ENCODE results near the gene GSDMA. TPM values are rescaled to one million over a fixed set of nuclear protein-coding genes. Genes with fewer than 3 reads are reported as not detected.

GSDMA gene
- total RNA-seq, 1 experiment from 2014 or later: not detected

- peak overlapping the region; percentile 71 for H3K4me3 ChIP-seq (ENCODE audit: insufficient read depth, low read depth, low read length)
- peak; percentile 88 for DNase-seq
These were observed 36.2 kb upstream of the GSDMA start for GRCh38 chr17:39926588-39927100.

GRCh38 chr17:39927101-39927928, 35.5 kb upstream of the GSDMA start, which contains the start of the genes LRRC3C and ORMDL3:
TSS of gene LRRC3C (plus strand) at chr17:39927732. CDS start at chr17:39941524, 13,792 bp downstream.
TSS of gene ORMDL3 (minus strand) at chr17:39927601. CDS start at chr17:39924203, 3,398 bp downstream.
- H3K36me3 ChIP-seq (replicated peaks; ENCODE audit: control insufficient read depth, insufficient read depth, low read length): peaks cover 16% of the 10 kb centered on the region
- peak; percentile 97 for DNase-seq
- no peaks in the 10 kb centered on the region for H3K27me3 ChIP-seq (ENCODE audit: control insufficient read depth, insufficient read depth, low read length)
- H3K4me3 ChIP-seq (ENCODE audit: insufficient read depth, low read depth, low read length): peak within 1 kb of the TSS; percentile 71

More at GRCh38 chr17:39926588-39927100, 36.2 kb upstream of the GSDMA start:
- peaks cover 19% of the 10 kb centered on the region for H3K36me3 ChIP-seq (replicated peaks; ENCODE audit: control insufficient read depth, insufficient read depth, low read length)
- H3K27me3 ChIP-seq (ENCODE audit: control insufficient read depth, insufficient read depth, low read length): no peaks in the 10 kb centered on the region

- peak overlapping the region; percentile 45 for H3K4me3 ChIP-seq (ENCODE audit: insufficient read depth, low read depth, low read length)
These were observed 34.6 kb upstream of the GSDMA start for GRCh38 chr17:39927929-39928857.

GRCh38 chr17:39928858-39929645, 33.8 kb upstream of the GSDMA start:
- no peak for DNase-seq
- no peak overlapping the region for H3K4me3 ChIP-seq (ENCODE audit: insufficient read depth, low read depth, low read length)
- no peaks in the 10 kb centered on the region for H3K27me3 ChIP-seq (ENCODE audit: control insufficient read depth, insufficient read depth, low read length)
- peaks cover 1% of the 10 kb centered on the region; the same call in 1 of the 2 replicates for H3K36me3 ChIP-seq (replicated peaks; ENCODE audit: control insufficient read depth, insufficient read depth, low read length)

More at GRCh38 chr17:39927929-39928857, 34.6 kb upstream of the GSDMA start:
- Histone ChIP-seq H3K36me3 (replicated peaks; ENCODE audit: control insufficient read depth, insufficient read depth, low read length) (peaks cover 8% of the 10 kb centered on the region), H3K27me3 (ENCODE audit: control insufficient read depth, insufficient read depth, low read length) (no peaks in the 10 kb centered on the region)
- DNase-seq: peak; percentile 91

GRCh38 chr17:39929646-39930407, 33.0 kb upstream of the GSDMA start:
- no peaks in the 10 kb centered on the region for H3K36me3 ChIP-seq (replicated peaks; ENCODE audit: control insufficient read depth, insufficient read depth, low read length)
- H3K27me3 ChIP-seq (ENCODE audit: control insufficient read depth, insufficient read depth, low read length): no peaks in the 10 kb centered on the region
- no peak overlapping the region for H3K4me3 ChIP-seq (ENCODE audit: insufficient read depth, low read depth, low read length)
- DNase-seq: no peak

GRCh38 chr17:39933912-39934311, 28.9 kb upstream of the GSDMA start:
- DNase-seq: no peak
- Histone ChIP-seq H3K27me3 (ENCODE audit: control insufficient read depth, insufficient read depth, low read length) (no peaks in the 10 kb centered on the region), H3K36me3 (replicated peaks; ENCODE audit: control insufficient read depth, insufficient read depth, low read length) (no peaks in the 10 kb centered on the region), H3K4me3 (ENCODE audit: insufficient read depth, low read depth, low read length) (no peak overlapping the region)

GRCh38 chr17:39934324-39934723, 28.5 kb upstream of the GSDMA start:
- H3K27me3 ChIP-seq (ENCODE audit: control insufficient read depth, insufficient read depth, low read length): no peaks in the 10 kb centered on the region
- no peak overlapping the region for H3K4me3 ChIP-seq (ENCODE audit: insufficient read depth, low read depth, low read length)
- no peak for DNase-seq
- no peaks in the 10 kb centered on the region for H3K36me3 ChIP-seq (replicated peaks; ENCODE audit: control insufficient read depth, insufficient read depth, low read length)

- peak; percentile 10 for DNase-seq
- H3K36me3 ChIP-seq (replicated peaks; ENCODE audit: control insufficient read depth, insufficient read depth, low read length): no peaks in the 10 kb centered on the region
- no peaks in the 10 kb centered on the region for H3K27me3 ChIP-seq (ENCODE audit: control insufficient read depth, insufficient read depth, low read length)
- H3K4me3 ChIP-seq (ENCODE audit: insufficient read depth, low read depth, low read length): no peak overlapping the region
These were observed 26.9 kb upstream of the GSDMA start for GRCh38 chr17:39935909-39936308.

- Histone ChIP-seq H3K27me3 (ENCODE audit: control insufficient read depth, insufficient read depth, low read length) (no peaks in the 10 kb centered on the region), H3K4me3 (ENCODE audit: insufficient read depth, low read depth, low read length) (no peak overlapping the region), H3K36me3 (replicated peaks; ENCODE audit: control insufficient read depth, insufficient read depth, low read length) (no peaks in the 10 kb centered on the region)
- no peak for DNase-seq
These were observed 25.4 kb upstream of the GSDMA start for GRCh38 chr17:39937447-39937846.

- no peak for DNase-seq
- Histone ChIP-seq H3K36me3 (replicated peaks; ENCODE audit: control insufficient read depth, insufficient read depth, low read length) (no peaks in the 10 kb centered on the region), H3K27me3 (ENCODE audit: control insufficient read depth, insufficient read depth, low read length) (no peaks in the 10 kb centered on the region), H3K4me3 (ENCODE audit: insufficient read depth, low read depth, low read length) (no peak overlapping the region)
These were observed 24.5 kb upstream of the GSDMA start for GRCh38 chr17:39938140-39938869.

GRCh38 chr17:39939106-39939505, 23.7 kb upstream of the GSDMA start:
- DNase-seq: no peak
- no peaks in the 10 kb centered on the region for H3K27me3 ChIP-seq (ENCODE audit: control insufficient read depth, insufficient read depth, low read length)
- no peak overlapping the region for H3K4me3 ChIP-seq (ENCODE audit: insufficient read depth, low read depth, low read length)
- no peaks in the 10 kb centered on the region for H3K36me3 ChIP-seq (replicated peaks; ENCODE audit: control insufficient read depth, insufficient read depth, low read length)

- Histone ChIP-seq H3K27me3 (ENCODE audit: control insufficient read depth, insufficient read depth, low read length) (no peaks in the 10 kb centered on the region), H3K36me3 (replicated peaks; ENCODE audit: control insufficient read depth, insufficient read depth, low read length) (no peaks in the 10 kb centered on the region), H3K4me3 (ENCODE audit: insufficient read depth, low read depth, low read length) (no peak overlapping the region)
- no peak for DNase-seq
These were observed 23.0 kb upstream of the GSDMA start for GRCh38 chr17:39939588-39940419.
